ENCODE measurements around the gene AGBL5.

The AGBL5 gene, protein sequence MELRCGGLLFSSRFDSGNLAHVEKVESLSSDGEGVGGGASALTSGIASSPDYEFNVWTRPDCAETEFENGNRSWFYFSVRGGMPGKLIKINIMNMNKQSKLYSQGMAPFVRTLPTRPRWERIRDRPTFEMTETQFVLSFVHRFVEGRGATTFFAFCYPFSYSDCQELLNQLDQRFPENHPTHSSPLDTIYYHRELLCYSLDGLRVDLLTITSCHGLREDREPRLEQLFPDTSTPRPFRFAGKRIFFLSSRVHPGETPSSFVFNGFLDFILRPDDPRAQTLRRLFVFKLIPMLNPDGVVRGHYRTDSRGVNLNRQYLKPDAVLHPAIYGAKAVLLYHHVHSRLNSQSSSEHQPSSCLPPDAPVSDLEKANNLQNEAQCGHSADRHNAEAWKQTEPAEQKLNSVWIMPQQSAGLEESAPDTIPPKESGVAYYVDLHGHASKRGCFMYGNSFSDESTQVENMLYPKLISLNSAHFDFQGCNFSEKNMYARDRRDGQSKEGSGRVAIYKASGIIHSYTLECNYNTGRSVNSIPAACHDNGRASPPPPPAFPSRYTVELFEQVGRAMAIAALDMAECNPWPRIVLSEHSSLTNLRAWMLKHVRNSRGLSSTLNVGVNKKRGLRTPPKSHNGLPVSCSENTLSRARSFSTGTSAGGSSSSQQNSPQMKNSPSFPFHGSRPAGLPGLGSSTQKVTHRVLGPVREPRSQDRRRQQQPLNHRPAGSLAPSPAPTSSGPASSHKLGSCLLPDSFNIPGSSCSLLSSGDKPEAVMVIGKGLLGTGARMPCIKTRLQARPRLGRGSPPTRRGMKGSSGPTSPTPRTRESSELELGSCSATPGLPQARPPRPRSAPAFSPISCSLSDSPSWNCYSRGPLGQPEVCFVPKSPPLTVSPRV

DNA sequence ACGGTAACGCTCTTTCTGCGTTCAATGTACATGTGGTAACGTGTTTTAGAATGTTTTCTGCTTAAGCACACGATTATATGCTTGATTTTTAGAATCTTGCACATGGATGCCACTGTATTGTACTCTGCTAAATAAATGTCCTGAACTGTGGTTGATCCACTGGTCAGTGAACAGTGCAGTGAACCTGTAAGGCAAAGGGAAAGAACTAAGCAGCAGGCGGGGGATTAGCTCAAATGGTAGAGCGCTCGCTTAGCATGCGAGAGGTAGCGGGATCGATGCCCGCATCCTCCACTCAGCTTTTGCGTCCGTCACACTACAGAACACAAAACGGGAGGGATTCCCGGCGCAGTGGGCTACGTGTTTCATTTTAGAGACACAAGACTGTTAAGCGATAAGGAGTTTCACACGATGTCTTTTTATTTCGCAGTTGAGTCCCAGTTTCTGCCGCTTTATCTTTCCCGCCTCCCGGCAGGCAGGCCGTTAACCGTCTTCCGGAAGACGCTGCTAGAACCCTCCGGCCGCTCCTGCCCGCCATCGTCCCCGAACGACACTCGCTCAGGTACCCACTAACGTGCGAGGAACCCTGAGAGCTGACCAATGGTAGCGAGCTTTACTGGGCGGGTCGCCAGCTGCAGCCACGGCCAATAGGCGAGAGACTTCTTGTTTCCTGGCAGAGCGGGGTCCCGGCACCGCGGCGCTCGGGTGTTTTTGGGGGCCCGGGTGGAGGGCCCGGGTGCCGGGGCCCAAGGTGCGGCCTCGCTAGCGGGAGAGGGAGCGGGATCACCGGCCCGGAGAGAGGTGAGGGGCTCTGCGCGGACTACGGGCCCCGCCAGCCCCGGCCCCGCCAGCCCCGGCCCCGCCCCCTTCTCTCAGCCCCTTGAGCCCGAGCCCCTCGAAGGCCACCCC is at the start of gene AGBL5:
AGBL5 (plus strand) TSS at position 673 of the 906 bp plus-strand sequence. CDS start 1,291 bp downstream, outside the sequence.
- H3K4me3 ChIP-seq (ENCODE audit: low read depth, low read length) = peak within 1 kb of the TSS; percentile 92
- DNase-seq (ENCODE audit: low read depth) = peak; percentile 76
- TF ChIP-seq CTCF (IDR thresholded peaks at IDR 0.05; ENCODE audit: control insufficient read depth, extremely low read depth, insufficient read depth) = no peak

- no peak for DNase-seq (ENCODE audit: low read depth)
- no peak for TF ChIP-seq CTCF (IDR thresholded peaks at IDR 0.05; ENCODE audit: control insufficient read depth, extremely low read depth, insufficient read depth)
- H3K4me3 ChIP-seq (ENCODE audit: low read depth, low read length) = no peak overlapping the region
These were observed 49.5 kb upstream of the AGBL5 start for GRCh38 chr2:27001950-27002349.

DNA sequence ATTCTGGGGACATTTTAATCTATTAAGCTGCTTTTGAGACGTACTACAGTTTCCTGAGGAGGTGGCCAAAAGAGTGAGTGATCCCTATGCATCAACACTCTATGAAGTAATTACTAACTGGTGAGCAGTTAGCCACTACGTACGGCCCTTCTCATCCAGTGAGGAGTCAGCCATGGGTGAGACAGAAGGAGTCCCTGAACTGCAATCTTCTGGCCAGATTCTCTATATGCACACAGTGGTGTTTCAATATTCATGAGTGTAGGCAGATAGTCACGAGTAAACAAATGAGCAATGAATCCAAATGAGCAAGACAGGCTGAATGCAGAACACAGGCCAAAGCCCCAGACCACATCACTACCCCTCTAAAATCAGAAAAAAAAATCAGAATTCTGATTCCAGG is 48.5 kb upstream of the AGBL5 start:
- no peak for TF ChIP-seq CTCF (IDR thresholded peaks at IDR 0.05; ENCODE audit: control insufficient read depth, extremely low read depth, insufficient read depth)
- H3K4me3 ChIP-seq (ENCODE audit: low read depth, low read length) = no peak overlapping the region
- no peak for DNase-seq (ENCODE audit: low read depth)

DNA sequence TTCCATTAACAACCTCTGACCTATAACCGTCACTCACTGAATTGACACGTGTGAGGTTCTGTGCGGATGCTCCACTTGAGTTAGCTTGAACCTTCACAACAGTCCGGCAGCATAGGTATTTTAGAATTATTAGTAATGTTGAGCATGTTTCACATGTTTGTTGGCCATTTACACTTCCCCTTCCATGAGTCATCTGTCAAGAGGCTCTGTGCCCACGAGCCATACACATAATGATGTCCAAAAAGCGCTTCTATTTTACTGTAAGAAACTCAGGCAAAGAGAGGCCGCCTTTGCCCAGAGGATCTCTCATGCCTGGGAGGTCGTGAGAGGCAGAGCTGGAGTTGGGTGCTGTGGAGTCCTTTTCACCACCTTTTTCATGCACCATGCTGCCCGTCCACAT is 47.6 kb upstream of the AGBL5 start:
- no peak for TF ChIP-seq CTCF (IDR thresholded peaks at IDR 0.05; ENCODE audit: control insufficient read depth, extremely low read depth, insufficient read depth)
- DNase-seq (ENCODE audit: low read depth) = no peak
- H3K4me3 ChIP-seq (ENCODE audit: low read depth, low read length) = no peak overlapping the region

- DNase-seq (ENCODE audit: low read depth) = no peak
These were observed 44.7 kb upstream of the AGBL5 start for GRCh38 chr2:27006602-27007415.

More at GRCh38 chr2:27006602-27007415, 44.7 kb upstream of the AGBL5 start:
- no peak for TF ChIP-seq CTCF (IDR thresholded peaks at IDR 0.05; ENCODE audit: control insufficient read depth, extremely low read depth, insufficient read depth)
- no peak overlapping the region for H3K4me3 ChIP-seq (ENCODE audit: low read depth, low read length)

Measured in LNCaP clone FGC (cell line).